Neural cell (in vitro differentiated cells): ENCODE results near the gene WWC2. TPM values are rescaled to one million over a fixed set of nuclear protein-coding genes. Genes with fewer than 3 reads are reported as not detected.

Experiments used
- H2AFZ ChIP-seq: fragments of 200-600, 300-800 bp; sonication (generic), shearing (Covaris generic); 2 replicates; pipeline ENCODE4 v1.6.0; 2014; ENCODE audit warnings: low read depth, mild to moderate bottlenecking, antibody characterized with exemption, low read length, moderate library complexity
- H3F3A ChIP-seq: fragments of 200-600 bp; shearing (Covaris generic); 2 replicates; pipeline ENCODE4 v1.6.1; 2016; ENCODE audit warnings: mild to moderate bottlenecking, moderate library complexity, mixed read lengths, antibody characterized with exemption, low read length; ENCODE audit not compliant: insufficient read depth, poor library complexity, severe bottlenecking
- H3K27ac ChIP-seq: fragments of 200-600, 300-800 bp; sonication (generic), shearing (Covaris generic); 2 replicates; pipeline ENCODE4 v1.5.1; 2014; ENCODE audit warnings: mild to moderate bottlenecking, low read length, moderate library complexity
- H3K27me3 ChIP-seq: fragments of 300-800, 200-600 bp; sonication (generic), shearing (Covaris generic); 2 replicates; pipeline ENCODE4 v1.6.0; 2014; ENCODE audit warnings: mild to moderate bottlenecking, low read depth, low read length, moderate library complexity; ENCODE audit not compliant: insufficient read depth
- H3K36me3 ChIP-seq: fragments of 300-800, 200-600 bp; sonication (generic), shearing (Covaris generic); 2 replicates; pipeline ENCODE4 v1.5.1; 2014; ENCODE audit warnings: mild to moderate bottlenecking, antibody characterized with exemption, low read length, moderate library complexity; ENCODE audit not compliant: insufficient read depth
- H3K4me2 ChIP-seq: fragments of 300-800, 200-600 bp; sonication (generic), shearing (Covaris generic); 2 replicates; pipeline ENCODE4 v1.6.0; 2014; ENCODE audit warnings: mild to moderate bottlenecking, low read length
- H3K4me3 ChIP-seq: fragments of 300-800, 200-600 bp; sonication (generic), shearing (Covaris generic); 2 replicates; pipeline ENCODE4 v1.5.1; 2014; ENCODE audit warnings: mild to moderate bottlenecking, low read length, moderate library complexity
- H3K79me2 ChIP-seq: fragments of 200-600 bp; shearing (Covaris generic); replicated peaks from 2 replicates; pipeline ENCODE4 v1.6.0; 2014; ENCODE audit warnings: mild to moderate bottlenecking, low read length, moderate library complexity; ENCODE audit not compliant: insufficient read depth
- H3K9ac ChIP-seq: fragments of 300-800, 200-600 bp; sonication (generic), shearing (Covaris generic); 2 replicates; pipeline ENCODE4 v1.6.1; 2016; ENCODE audit warnings: mild to moderate bottlenecking, low read length, mixed read lengths
- H3K9me2 ChIP-seq: fragments of 200-600 bp; shearing (Covaris generic); 2 replicates; pipeline ENCODE4 v1.6.1; 2016; ENCODE audit warnings: mild to moderate bottlenecking, low read length, mixed read lengths; ENCODE audit not compliant: insufficient read depth
- H3K9me3 ChIP-seq: fragments of 200-600, 300-800 bp; sonication (generic), shearing (Covaris generic); 2 replicates; pipeline ENCODE4 v1.6.1; 2016; ENCODE audit warnings: mild to moderate bottlenecking, mixed run types, low read length, moderate library complexity, mixed read lengths
- H4K20me1 ChIP-seq: fragments of 200-600 bp; shearing (Covaris generic); 2 replicates; pipeline ENCODE4 v1.6.1; 2016; ENCODE audit warnings: mild to moderate bottlenecking, mixed run types; ENCODE audit not compliant: insufficient read depth
- EP300 ChIP-seq: fragments of 450-650 bp; conservative IDR thresholded peaks from 2 replicates; pipeline ENCODE4 v1.6.1; 2014; ENCODE audit warnings: antibody characterized with exemption, mild to moderate bottlenecking, moderate library complexity; ENCODE audit not compliant: poor library complexity, severe bottlenecking
- EZH2 ChIP-seq: fragments of 200-600, 300-800 bp; shearing (Covaris generic), sonication (generic); IDR thresholded peaks from 2 replicates; pipeline ENCODE4 v1.6.1; 2014; ENCODE audit warnings: antibody characterized with exemption, low read length, borderline replicate concordance, mild to moderate bottlenecking; ENCODE audit not compliant: insufficient read depth, poor library complexity, severe bottlenecking
- MXI1 ChIP-seq: fragments of 450-650 bp; conservative IDR thresholded peaks from 2 replicates; pipeline ENCODE4 v1.6.1; 2014; ENCODE audit warnings: antibody characterized with exemption, mild to moderate bottlenecking; ENCODE audit not compliant: poor library complexity, severe bottlenecking
- POLR2AphosphoS5 ChIP-seq: IDR thresholded peaks from 2 replicates; pipeline ENCODE4 v1.6.1; 2012
- RAD21 ChIP-seq: fragments of 450-650 bp; conservative IDR thresholded peaks from 2 replicates; pipeline ENCODE4 v1.6.1; 2014; ENCODE audit warnings: antibody characterized with exemption, mild to moderate bottlenecking, moderate library complexity
- SMC3 ChIP-seq: fragments of 450-650 bp; conservative IDR thresholded peaks from 2 replicates; pipeline ENCODE4 v1.6.1; 2014; ENCODE audit warnings: antibody characterized with exemption, mild to moderate bottlenecking, moderate library complexity; ENCODE audit not compliant: poor library complexity
- TAF1 ChIP-seq: IDR thresholded peaks from 2 replicates; pipeline ENCODE4 v1.6.1; 2012; ENCODE audit warnings: low read depth
- polyA plus RNA-seq: library from polyadenylated mRNA; depleted of rRNA; stranded (reverse); fragments of >200 nt; gene quantifications from 2 replicates; pipeline ENCODE4 v1.2.3, GENCODE V29; 2014
- TF ChIP-seq, protein P1 (sequence below): IDR thresholded peaks from 2 replicates; pipeline ENCODE4 v1.6.1; 2012; ENCODE audit warnings: borderline replicate concordance
- TF ChIP-seq, protein P2 (sequence below): fragments of 450-650 bp; IDR thresholded peaks from 2 replicates; pipeline ENCODE4 v1.5.1; 2014; ENCODE audit warnings: antibody characterized with exemption, mild to moderate bottlenecking, moderate library complexity; ENCODE audit not compliant: poor library complexity, severe bottlenecking

Gene WWC2
- polyA plus RNA-seq, 1 donor from 2014 or later = 5.7 TPM

DNA sequence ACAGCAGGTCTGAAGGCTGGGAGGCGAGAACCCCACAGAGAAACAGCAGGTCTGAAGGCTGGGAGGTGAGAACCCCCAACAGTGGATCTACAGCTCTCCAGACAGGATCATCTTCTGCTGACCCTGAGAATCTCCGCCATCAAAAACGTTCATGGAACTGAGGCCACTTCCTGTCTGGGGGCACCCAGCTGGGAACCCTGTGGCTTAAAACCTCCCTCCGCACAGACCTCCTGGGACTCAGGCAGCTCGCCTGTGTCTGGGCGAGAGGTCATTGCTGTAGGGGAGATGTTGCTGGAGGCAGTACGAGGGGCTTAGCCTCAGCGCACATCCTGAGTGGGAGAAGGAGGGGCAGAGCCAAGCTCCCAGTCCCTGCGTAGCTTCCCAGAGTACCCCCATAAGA is 238.3 kb downstream of the WWC2 start:
- Histone ChIP-seq H3K27ac (no peak overlapping the region), H2AFZ (no peak overlapping the region), H3K4me3 (no peak overlapping the region), H3K4me2 (no peak overlapping the region), H3K9me3 (no peaks in the 10 kb centered on the region), H3K9me2 (no peaks in the 10 kb centered on the region), H3F3A (no peaks in the 10 kb centered on the region), H3K27me3 (no peaks in the 10 kb centered on the region), H3K79me2 (no peaks in the 10 kb centered on the region), H3K9ac (no peak overlapping the region), H4K20me1 (no peaks in the 10 kb centered on the region), H3K36me3 (no peaks in the 10 kb centered on the region)
- no peak for TF ChIP-seq RAD21
- no peak for TF ChIP-seq EP300
- TF ChIP-seq, protein P1, sequence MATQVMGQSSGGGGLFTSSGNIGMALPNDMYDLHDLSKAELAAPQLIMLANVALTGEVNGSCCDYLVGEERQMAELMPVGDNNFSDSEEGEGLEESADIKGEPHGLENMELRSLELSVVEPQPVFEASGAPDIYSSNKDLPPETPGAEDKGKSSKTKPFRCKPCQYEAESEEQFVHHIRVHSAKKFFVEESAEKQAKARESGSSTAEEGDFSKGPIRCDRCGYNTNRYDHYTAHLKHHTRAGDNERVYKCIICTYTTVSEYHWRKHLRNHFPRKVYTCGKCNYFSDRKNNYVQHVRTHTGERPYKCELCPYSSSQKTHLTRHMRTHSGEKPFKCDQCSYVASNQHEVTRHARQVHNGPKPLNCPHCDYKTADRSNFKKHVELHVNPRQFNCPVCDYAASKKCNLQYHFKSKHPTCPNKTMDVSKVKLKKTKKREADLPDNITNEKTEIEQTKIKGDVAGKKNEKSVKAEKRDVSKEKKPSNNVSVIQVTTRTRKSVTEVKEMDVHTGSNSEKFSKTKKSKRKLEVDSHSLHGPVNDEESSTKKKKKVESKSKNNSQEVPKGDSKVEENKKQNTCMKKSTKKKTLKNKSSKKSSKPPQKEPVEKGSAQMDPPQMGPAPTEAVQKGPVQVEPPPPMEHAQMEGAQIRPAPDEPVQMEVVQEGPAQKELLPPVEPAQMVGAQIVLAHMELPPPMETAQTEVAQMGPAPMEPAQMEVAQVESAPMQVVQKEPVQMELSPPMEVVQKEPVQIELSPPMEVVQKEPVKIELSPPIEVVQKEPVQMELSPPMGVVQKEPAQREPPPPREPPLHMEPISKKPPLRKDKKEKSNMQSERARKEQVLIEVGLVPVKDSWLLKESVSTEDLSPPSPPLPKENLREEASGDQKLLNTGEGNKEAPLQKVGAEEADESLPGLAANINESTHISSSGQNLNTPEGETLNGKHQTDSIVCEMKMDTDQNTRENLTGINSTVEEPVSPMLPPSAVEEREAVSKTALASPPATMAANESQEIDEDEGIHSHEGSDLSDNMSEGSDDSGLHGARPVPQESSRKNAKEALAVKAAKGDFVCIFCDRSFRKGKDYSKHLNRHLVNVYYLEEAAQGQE = no peak
- TF ChIP-seq EZH2 = no peak
- TF ChIP-seq TAF1 = no peak
- no peak for TF ChIP-seq MXI1
- TF ChIP-seq, protein P2, sequence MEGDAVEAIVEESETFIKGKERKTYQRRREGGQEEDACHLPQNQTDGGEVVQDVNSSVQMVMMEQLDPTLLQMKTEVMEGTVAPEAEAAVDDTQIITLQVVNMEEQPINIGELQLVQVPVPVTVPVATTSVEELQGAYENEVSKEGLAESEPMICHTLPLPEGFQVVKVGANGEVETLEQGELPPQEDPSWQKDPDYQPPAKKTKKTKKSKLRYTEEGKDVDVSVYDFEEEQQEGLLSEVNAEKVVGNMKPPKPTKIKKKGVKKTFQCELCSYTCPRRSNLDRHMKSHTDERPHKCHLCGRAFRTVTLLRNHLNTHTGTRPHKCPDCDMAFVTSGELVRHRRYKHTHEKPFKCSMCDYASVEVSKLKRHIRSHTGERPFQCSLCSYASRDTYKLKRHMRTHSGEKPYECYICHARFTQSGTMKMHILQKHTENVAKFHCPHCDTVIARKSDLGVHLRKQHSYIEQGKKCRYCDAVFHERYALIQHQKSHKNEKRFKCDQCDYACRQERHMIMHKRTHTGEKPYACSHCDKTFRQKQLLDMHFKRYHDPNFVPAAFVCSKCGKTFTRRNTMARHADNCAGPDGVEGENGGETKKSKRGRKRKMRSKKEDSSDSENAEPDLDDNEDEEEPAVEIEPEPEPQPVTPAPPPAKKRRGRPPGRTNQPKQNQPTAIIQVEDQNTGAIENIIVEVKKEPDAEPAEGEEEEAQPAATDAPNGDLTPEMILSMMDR = no peak
- TF ChIP-seq POLR2AphosphoS5 = no peak
- no peak for TF ChIP-seq SMC3

DNA sequence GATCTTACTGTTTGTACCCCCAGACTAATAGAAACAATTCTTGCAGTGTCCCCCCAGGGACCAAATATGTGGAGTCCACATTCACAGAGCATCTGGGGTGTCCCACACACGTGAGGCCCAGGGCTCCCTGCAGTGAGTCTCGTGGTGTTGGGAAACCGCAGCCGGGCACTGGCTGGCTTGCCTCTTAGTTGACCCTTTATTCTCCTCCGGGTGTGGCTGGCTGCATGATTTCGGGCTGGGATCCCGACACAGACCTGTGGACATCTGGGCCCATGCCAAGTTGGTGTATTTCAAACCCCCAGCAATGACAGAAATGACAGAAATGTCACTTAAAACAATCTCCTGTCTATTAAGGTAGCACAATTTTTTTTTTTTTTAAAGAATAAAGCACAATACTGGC is 238.8 kb downstream of the WWC2 start:
- Histone ChIP-seq H3K4me2 (no peak overlapping the region), H3K9me3 (no peaks in the 10 kb centered on the region), H3F3A (no peaks in the 10 kb centered on the region), H3K27ac (no peak overlapping the region), H3K79me2 (no peaks in the 10 kb centered on the region), H3K9ac (no peak overlapping the region), H3K27me3 (no peaks in the 10 kb centered on the region), H2AFZ (no peak overlapping the region), H3K36me3 (no peaks in the 10 kb centered on the region), H3K9me2 (no peaks in the 10 kb centered on the region), H4K20me1 (no peaks in the 10 kb centered on the region), H3K4me3 (no peak overlapping the region)
- TF ChIP-seq POLR2AphosphoS5 (no peak), SMC3 (no peak), MXI1 (no peak), RAD21 (no peak)
